ENCODE data around the gene LOX.

DNA sequence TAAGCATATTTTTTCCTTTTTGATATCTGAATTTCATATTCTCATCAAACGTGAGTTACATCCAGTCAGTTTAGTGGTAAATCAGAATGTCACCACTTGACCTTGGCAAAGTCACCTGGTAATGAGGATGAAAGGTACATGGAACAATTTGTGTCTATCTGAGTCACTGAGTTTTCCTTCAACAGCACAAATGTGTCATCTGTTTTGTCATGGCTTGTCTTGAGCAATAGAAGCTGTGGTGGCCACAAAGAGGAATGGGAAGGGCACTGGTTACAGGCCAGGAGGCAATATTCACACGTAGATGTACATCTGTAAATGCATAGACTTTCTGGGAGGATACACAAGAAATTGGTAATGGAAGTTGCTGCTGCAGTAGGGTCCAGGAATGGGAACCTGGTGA, 42.9 kb upstream of the LOX start:
- TF ChIP-seq, protein P1, sequence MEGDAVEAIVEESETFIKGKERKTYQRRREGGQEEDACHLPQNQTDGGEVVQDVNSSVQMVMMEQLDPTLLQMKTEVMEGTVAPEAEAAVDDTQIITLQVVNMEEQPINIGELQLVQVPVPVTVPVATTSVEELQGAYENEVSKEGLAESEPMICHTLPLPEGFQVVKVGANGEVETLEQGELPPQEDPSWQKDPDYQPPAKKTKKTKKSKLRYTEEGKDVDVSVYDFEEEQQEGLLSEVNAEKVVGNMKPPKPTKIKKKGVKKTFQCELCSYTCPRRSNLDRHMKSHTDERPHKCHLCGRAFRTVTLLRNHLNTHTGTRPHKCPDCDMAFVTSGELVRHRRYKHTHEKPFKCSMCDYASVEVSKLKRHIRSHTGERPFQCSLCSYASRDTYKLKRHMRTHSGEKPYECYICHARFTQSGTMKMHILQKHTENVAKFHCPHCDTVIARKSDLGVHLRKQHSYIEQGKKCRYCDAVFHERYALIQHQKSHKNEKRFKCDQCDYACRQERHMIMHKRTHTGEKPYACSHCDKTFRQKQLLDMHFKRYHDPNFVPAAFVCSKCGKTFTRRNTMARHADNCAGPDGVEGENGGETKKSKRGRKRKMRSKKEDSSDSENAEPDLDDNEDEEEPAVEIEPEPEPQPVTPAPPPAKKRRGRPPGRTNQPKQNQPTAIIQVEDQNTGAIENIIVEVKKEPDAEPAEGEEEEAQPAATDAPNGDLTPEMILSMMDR (IDR thresholded peaks at IDR 0.05) = no peak
- TF ChIP-seq POLR2A (IDR thresholded peaks at IDR 0.05) = no peak
